Measurements from ENCODE around the gene SCRT2.

Gene SCRT2

DNA sequence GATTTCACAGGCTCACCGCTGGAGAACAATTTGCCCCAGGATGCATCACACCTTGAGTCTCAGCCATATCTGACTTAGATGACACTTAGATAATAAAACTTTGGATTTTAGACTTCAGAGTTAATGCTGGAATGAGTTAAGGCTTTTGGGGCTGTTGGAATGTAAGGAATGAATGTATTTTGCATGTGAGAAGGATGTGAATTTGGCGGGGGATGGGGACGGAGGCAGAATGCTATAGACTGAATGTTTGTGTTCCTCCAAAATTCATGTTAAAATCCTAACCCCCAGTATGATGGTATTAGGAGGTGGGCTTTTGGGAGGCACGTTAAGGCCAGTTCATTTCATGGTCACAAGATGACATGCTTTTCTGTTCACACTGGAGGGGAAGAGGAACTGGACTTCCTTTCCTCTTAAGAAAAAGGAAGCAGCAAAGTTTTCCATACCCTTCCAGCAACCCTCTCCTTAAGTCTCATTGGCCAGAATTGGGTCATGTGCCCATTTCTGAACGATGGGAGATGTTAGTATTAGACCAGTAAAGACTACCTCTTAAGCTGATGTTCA lies 16.8 kb downstream of the SCRT2 start:
- H2AFZ ChIP-seq (ENCODE audit: low read length) = no peak overlapping the region
- H3F3A ChIP-seq (ENCODE audit: insufficient read depth, low read length) = no peaks in the 10 kb centered on the region
- no peak for TF ChIP-seq EZH2 (IDR thresholded peaks at IDR 0.05; ENCODE audit: borderline replicate concordance, low read length)
- TF ChIP-seq, protein P1, sequence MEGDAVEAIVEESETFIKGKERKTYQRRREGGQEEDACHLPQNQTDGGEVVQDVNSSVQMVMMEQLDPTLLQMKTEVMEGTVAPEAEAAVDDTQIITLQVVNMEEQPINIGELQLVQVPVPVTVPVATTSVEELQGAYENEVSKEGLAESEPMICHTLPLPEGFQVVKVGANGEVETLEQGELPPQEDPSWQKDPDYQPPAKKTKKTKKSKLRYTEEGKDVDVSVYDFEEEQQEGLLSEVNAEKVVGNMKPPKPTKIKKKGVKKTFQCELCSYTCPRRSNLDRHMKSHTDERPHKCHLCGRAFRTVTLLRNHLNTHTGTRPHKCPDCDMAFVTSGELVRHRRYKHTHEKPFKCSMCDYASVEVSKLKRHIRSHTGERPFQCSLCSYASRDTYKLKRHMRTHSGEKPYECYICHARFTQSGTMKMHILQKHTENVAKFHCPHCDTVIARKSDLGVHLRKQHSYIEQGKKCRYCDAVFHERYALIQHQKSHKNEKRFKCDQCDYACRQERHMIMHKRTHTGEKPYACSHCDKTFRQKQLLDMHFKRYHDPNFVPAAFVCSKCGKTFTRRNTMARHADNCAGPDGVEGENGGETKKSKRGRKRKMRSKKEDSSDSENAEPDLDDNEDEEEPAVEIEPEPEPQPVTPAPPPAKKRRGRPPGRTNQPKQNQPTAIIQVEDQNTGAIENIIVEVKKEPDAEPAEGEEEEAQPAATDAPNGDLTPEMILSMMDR (IDR thresholded peaks at IDR 0.05; ENCODE audit: low read length) = no peak
- no peaks in the 10 kb centered on the region for H3K36me3 ChIP-seq (ENCODE audit: insufficient read depth, low read length)
- no peak overlapping the region for H3K27ac ChIP-seq (ENCODE audit: low read depth, low read length, poor library complexity, severe bottlenecking)
- H3K4me3 ChIP-seq (ENCODE audit: low read depth, low read length, poor library complexity, severe bottlenecking) = no peak overlapping the region
- H3K9me3 ChIP-seq (ENCODE audit: low read length) = no peaks in the 10 kb centered on the region
- H3K27me3 ChIP-seq (ENCODE audit: insufficient read depth, low read length) = no peaks in the 10 kb centered on the region
- peaks cover 6% of the 10 kb centered on the region for H3K4me1 ChIP-seq (ENCODE audit: insufficient read depth, low read length, severe bottlenecking)
- no peaks in the 10 kb centered on the region for H3K79me2 ChIP-seq (ENCODE audit: insufficient read depth, low read length)
- H4K20me1 ChIP-seq (ENCODE audit: insufficient read depth, low read length) = no peaks in the 10 kb centered on the region
- no peaks in the 10 kb centered on the region for H3K9me2 ChIP-seq (ENCODE audit: low read depth, low read length)
- H3K4me2 ChIP-seq (ENCODE audit: low read length) = no peak overlapping the region
- no peak overlapping the region for H3K9ac ChIP-seq (ENCODE audit: low read length)

DNA sequence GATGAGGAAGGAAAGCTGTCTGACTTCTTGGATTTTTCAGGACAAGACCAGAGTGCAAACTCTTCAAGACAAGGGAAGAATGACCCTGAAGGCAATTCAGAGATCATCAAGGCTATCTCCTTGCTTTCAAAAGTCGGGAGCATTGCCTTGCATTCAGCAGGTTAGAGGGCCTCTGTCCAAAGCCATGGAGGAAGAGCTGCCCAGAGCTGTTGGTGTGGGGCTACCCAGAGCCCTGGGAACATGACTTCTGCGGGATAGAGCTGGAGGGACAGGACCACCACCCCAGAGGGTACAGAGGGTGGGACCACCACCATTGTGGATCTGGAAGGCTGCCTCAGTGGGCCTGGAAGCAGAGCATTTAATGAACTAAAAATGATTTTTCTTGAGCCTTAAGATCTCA lies 17.4 kb downstream of the SCRT2 start:
- no peak for TF ChIP-seq EZH2 (IDR thresholded peaks at IDR 0.05; ENCODE audit: borderline replicate concordance, low read length)
- TF ChIP-seq, protein P1 (IDR thresholded peaks at IDR 0.05; ENCODE audit: low read length) = no peak
- Histone ChIP-seq H3K27ac (ENCODE audit: low read depth, low read length, poor library complexity, severe bottlenecking) (no peak overlapping the region), H3K4me2 (ENCODE audit: low read length) (no peak overlapping the region)

DNA sequence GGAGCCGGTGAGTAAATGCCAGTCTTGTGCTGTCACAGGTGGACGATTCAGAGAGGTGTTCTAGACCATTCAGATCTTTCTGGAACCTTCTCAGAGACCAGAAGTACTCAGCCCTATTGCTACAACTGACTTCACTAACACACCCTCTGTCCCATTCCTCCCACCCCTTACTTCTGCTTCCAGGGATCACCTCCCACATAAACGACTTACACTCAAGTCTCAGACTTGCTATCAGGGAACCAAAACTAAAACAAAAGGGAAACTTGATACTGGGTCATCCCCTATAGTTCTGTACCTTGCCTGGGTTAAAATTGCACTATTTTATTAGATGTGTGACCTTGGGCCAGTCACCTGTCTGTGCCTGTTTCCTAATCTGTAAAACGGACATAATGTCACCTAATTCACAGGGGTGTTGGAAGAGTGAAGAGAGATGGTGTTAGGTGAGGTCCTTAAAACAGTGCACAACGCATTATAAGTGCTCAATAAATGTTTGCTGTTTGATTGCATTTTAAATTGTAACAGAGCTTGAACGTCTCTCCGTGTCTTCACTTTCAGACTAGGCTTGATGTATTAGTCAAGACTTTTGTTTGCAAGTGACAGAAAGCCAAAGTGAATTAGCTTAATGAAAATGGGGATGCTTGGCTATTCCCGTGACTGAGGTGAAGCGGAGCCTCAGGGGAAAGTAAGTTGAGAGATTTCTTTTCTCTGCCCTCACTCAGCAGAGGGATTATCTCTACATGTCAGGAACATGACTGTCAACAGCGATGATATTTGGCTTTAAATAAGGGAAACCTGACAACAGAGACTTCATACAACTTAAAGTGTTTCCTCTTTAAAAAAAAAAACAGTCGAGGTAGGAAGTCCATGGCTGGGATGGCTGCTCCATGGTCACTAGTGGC lies 19.6 kb downstream of the SCRT2 start:
- no peaks in the 10 kb centered on the region for H3K9me3 ChIP-seq (ENCODE audit: low read length)
- no peak overlapping the region for H3K4me2 ChIP-seq (ENCODE audit: low read length)
- H3K9ac ChIP-seq (ENCODE audit: low read length) = no peak overlapping the region

More for the DNA sequence above, 17.4 kb downstream of the SCRT2 start:
- Histone ChIP-seq H3K79me2 (ENCODE audit: insufficient read depth, low read length) (no peaks in the 10 kb centered on the region), H3K9me2 (ENCODE audit: low read depth, low read length) (no peaks in the 10 kb centered on the region), H3K36me3 (ENCODE audit: insufficient read depth, low read length) (no peaks in the 10 kb centered on the region), H3F3A (ENCODE audit: insufficient read depth, low read length) (no peaks in the 10 kb centered on the region), H3K4me3 (ENCODE audit: low read depth, low read length, poor library complexity, severe bottlenecking) (no peak overlapping the region), H3K4me1 (ENCODE audit: insufficient read depth, low read length, severe bottlenecking) (peaks cover 9% of the 10 kb centered on the region), H2AFZ (ENCODE audit: low read length) (no peak overlapping the region), H3K27me3 (ENCODE audit: insufficient read depth, low read length) (no peaks in the 10 kb centered on the region), H3K9me3 (ENCODE audit: low read length) (no peaks in the 10 kb centered on the region), H4K20me1 (ENCODE audit: insufficient read depth, low read length) (no peaks in the 10 kb centered on the region), H3K9ac (ENCODE audit: low read length) (no peak overlapping the region)

More for the DNA sequence above, 19.6 kb downstream of the SCRT2 start:
- TF ChIP-seq, protein P1 (IDR thresholded peaks at IDR 0.05; ENCODE audit: low read length) = no peak
- TF ChIP-seq EZH2 (IDR thresholded peaks at IDR 0.05; ENCODE audit: borderline replicate concordance, low read length) = no peak
- Histone ChIP-seq H3F3A (ENCODE audit: insufficient read depth, low read length) (no peaks in the 10 kb centered on the region), H3K79me2 (ENCODE audit: insufficient read depth, low read length) (peaks cover 9% of the 10 kb centered on the region; the same call in 1 of the 2 replicates), H2AFZ (ENCODE audit: low read length) (no peak overlapping the region), H3K36me3 (ENCODE audit: insufficient read depth, low read length) (peaks cover under 1% of the 10 kb centered on the region; the same call in 1 of the 2 replicates), H3K4me3 (ENCODE audit: low read depth, low read length, poor library complexity, severe bottlenecking) (no peak overlapping the region), H4K20me1 (ENCODE audit: insufficient read depth, low read length) (no peaks in the 10 kb centered on the region), H3K4me1 (ENCODE audit: insufficient read depth, low read length, severe bottlenecking) (peaks cover 20% of the 10 kb centered on the region), H3K9me2 (ENCODE audit: low read depth, low read length) (no peaks in the 10 kb centered on the region), H3K27me3 (ENCODE audit: insufficient read depth, low read length) (no peaks in the 10 kb centered on the region), H3K27ac (ENCODE audit: low read depth, low read length, poor library complexity, severe bottlenecking) (no peak overlapping the region)

All from OCI-LY1 (cell line).